HCT116 (cell line): ENCODE data around the gene ACBD6.

ENCODE experiments used
- CEBPB ChIP-seq: IDR thresholded peaks from 2 replicates; pipeline ENCODE4 v1.6.1; 2012; ENCODE audit warnings: low read depth
- EZH2 ChIP-seq: fragments of 200-600 bp; sonication (generic); IDR thresholded peaks from 2 replicates; pipeline ENCODE4 v1.6.1; 2017; ENCODE audit warnings: antibody characterized with exemption, mixed run types
- JUND ChIP-seq: IDR thresholded peaks from 2 replicates; pipeline ENCODE4 v1.6.1; 2012
- POLR2A ChIP-seq: IDR thresholded peaks from 2 replicates; pipeline ENCODE4 v1.7.0; 2011; ENCODE audit warnings: borderline replicate concordance; ENCODE audit not compliant: insufficient read depth, insufficient read length; ENCODE audit errors: extremely low read depth
- POLR2AphosphoS5 ChIP-seq: IDR thresholded peaks from 2 replicates; pipeline ENCODE4 v1.6.1; 2011; ENCODE audit warnings: mild to moderate bottlenecking, low read depth, low read length, moderate library complexity
- RAD21 ChIP-seq: IDR thresholded peaks from 2 replicates; pipeline ENCODE4 v1.6.1; 2012; ENCODE audit warnings: low read depth, mild to moderate bottlenecking
- SRF ChIP-seq: IDR thresholded peaks from 2 replicates; pipeline ENCODE4 v1.6.1; 2012; ENCODE audit warnings: low read depth
- YY1 ChIP-seq: IDR thresholded peaks from 2 replicates; pipeline ENCODE4 v1.6.1; 2011; ENCODE audit warnings: low read length, low read depth, moderate library complexity, mild to moderate bottlenecking; ENCODE audit not compliant: insufficient replicate concordance; ENCODE audit errors: extremely low read depth
- TF ChIP-seq, protein P1 (sequence below), 3 experiments: fragments of 200-600 bp in 1 of 3; sonication (generic) in 1 of 3; IDR thresholded peaks in 2 of 3; conservative IDR thresholded peaks in 1 of 3; 2 replicates each; pipeline ENCODE4 v1.5.1; 2012 to 2017; ENCODE audit warnings: low read depth in 2 of 3, low read length in 2 of 3, antibody characterized with exemption in 1 of 3, borderline replicate concordance in 1 of 3, control low read depth in 1 of 3, mild to moderate bottlenecking in 1 of 3, mixed read lengths in 1 of 3, mixed run types in 1 of 3, moderate library complexity in 1 of 3; ENCODE audit not compliant: insufficient read depth in 1 of 3
- TF ChIP-seq, protein P2 (sequence below): IDR thresholded peaks from 2 replicates; pipeline ENCODE4 v1.6.1; 2012

DNA sequence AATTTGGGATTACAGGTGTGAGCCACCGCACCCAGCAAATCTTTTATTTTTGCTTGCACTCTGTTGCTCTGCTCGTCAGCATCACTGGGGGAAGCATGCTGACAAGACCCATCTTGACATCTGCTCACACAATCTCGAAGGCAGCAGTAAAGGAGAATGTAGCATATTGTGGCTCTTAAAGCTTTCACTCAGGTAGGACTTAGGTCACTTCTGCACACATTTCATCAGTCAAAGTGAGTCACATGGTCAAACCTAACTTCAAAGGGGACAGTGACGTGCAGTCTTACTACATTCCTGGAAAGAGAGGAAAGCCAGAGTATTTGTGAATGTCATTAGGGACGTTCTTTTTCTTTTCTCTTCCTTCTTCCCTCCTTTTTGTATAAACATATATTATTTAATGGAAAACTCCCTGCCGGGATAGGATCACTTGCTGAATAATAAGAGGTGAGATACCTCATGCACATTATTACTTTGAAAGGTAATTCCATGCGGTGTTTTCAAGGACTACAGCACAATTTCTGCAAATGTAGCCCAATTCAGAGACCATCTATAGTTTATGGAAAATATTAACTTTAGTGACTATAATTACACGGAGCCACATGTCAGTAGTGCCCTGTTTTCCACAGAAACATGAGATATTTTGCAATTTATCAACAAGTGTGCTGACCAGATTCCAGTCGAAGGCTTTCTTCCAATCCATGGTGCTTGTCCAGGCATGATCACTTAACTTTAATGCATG is 19.3 kb upstream of the ACBD6 start:
- TF ChIP-seq, protein P1, sequence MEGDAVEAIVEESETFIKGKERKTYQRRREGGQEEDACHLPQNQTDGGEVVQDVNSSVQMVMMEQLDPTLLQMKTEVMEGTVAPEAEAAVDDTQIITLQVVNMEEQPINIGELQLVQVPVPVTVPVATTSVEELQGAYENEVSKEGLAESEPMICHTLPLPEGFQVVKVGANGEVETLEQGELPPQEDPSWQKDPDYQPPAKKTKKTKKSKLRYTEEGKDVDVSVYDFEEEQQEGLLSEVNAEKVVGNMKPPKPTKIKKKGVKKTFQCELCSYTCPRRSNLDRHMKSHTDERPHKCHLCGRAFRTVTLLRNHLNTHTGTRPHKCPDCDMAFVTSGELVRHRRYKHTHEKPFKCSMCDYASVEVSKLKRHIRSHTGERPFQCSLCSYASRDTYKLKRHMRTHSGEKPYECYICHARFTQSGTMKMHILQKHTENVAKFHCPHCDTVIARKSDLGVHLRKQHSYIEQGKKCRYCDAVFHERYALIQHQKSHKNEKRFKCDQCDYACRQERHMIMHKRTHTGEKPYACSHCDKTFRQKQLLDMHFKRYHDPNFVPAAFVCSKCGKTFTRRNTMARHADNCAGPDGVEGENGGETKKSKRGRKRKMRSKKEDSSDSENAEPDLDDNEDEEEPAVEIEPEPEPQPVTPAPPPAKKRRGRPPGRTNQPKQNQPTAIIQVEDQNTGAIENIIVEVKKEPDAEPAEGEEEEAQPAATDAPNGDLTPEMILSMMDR (IDR thresholded peaks at IDR 0.05 in 2 of 3, conservative IDR thresholded peaks at IDR 0.05 in 1 of 3; ENCODE audit: borderline replicate concordance in 1 of 3, insufficient read depth in 1 of 3, low read depth in 2 of 3, low read length in 2 of 3): no peak
- TF ChIP-seq EZH2 (no peak), RAD21 (no peak), POLR2A (no peak), YY1 (no peak), SRF (no peak), CEBPB (peak; percentile 92), JUND (peak; percentile 47; the same call in 1 of the 2 replicates), POLR2AphosphoS5 (peak; percentile 47; the same call in 1 of the 2 replicates)
- TF ChIP-seq, protein P2, sequence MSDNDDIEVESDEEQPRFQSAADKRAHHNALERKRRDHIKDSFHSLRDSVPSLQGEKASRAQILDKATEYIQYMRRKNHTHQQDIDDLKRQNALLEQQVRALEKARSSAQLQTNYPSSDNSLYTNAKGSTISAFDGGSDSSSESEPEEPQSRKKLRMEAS: peak; percentile 75
